Rectal smooth muscle tissue (tissue), 1 donor: Measurements from ENCODE around the gene HLA-DMB.

Experiments
- H3K27ac ChIP-seq: one replicate; pipeline ENCODE4 v1.7.0; 2013; ENCODE audit warnings: low read depth, low read length, inconsistent platforms
- H3K27me3 ChIP-seq: one replicate; pipeline ENCODE4 v1.7.0; 2013; ENCODE audit warnings: low read length; ENCODE audit not compliant: control insufficient read depth, insufficient read depth
- H3K36me3 ChIP-seq: one replicate; pipeline ENCODE4 v1.7.0; 2013; ENCODE audit warnings: low read length; ENCODE audit not compliant: control insufficient read depth, insufficient read depth
- H3K4me1 ChIP-seq: one replicate; pipeline ENCODE4 v1.7.0; 2013; ENCODE audit warnings: low read length; ENCODE audit not compliant: control insufficient read depth, insufficient read depth
- H3K4me3 ChIP-seq: one replicate; pipeline ENCODE4 v1.7.0; 2013; ENCODE audit warnings: low read length
- H3K9ac ChIP-seq: one replicate; pipeline ENCODE4 v1.7.0; 2013; ENCODE audit warnings: low read length

Gene HLA-DMB

GRCh38 chr6:32976334-32977069 lies 35.7 kb upstream of the HLA-DMB start:
- Histone ChIP-seq H3K9ac (no peak overlapping the region), H3K27me3 (no peaks in the 10 kb centered on the region), H3K4me3 (no peak overlapping the region), H3K36me3 (peaks cover 63% of the 10 kb centered on the region), H3K27ac (no peak overlapping the region), H3K4me1 (peaks cover 7% of the 10 kb centered on the region)

- no peak overlapping the region for H3K4me3 ChIP-seq
- no peaks in the 10 kb centered on the region for H3K27me3 ChIP-seq
- H3K36me3 ChIP-seq: peaks cover 62% of the 10 kb centered on the region
- no peak overlapping the region for H3K27ac ChIP-seq
- no peak overlapping the region for H3K9ac ChIP-seq
- peaks cover 7% of the 10 kb centered on the region for H3K4me1 ChIP-seq
These were observed 35.1 kb upstream of the HLA-DMB start for GRCh38 chr6:32975886-32976285.

- H3K36me3 ChIP-seq: peaks cover 50% of the 10 kb centered on the region
- peak overlapping the region; percentile 60 for H3K4me3 ChIP-seq
- no peak overlapping the region for H3K27ac ChIP-seq
- H3K4me1 ChIP-seq: peaks cover 7% of the 10 kb centered on the region
- H3K9ac ChIP-seq: peak overlapping the region; percentile 34
- no peaks in the 10 kb centered on the region for H3K27me3 ChIP-seq
These were observed 33.9 kb upstream of the HLA-DMB start for GRCh38 chr6:32974541-32975308.

- Histone ChIP-seq H3K9ac (peak overlapping the region; percentile 34), H3K36me3 (peaks cover 44% of the 10 kb centered on the region), H3K4me3 (peak overlapping the region; percentile 60), H3K4me1 (peaks cover 7% of the 10 kb centered on the region), H3K27me3 (no peaks in the 10 kb centered on the region), H3K27ac (no peak overlapping the region)
These were observed 33.1 kb upstream of the HLA-DMB start for GRCh38 chr6:32974016-32974333.

GRCh38 chr6:32973144-32974015 lies 32.6 kb upstream of the HLA-DMB start:
- H3K36me3 ChIP-seq: peaks cover 39% of the 10 kb centered on the region
- peak overlapping the region; percentile 71 for H3K27ac ChIP-seq
- H3K9ac ChIP-seq: peak overlapping the region; percentile 6
- H3K27me3 ChIP-seq: no peaks in the 10 kb centered on the region
- peaks cover 7% of the 10 kb centered on the region for H3K4me1 ChIP-seq
- H3K4me3 ChIP-seq: peak overlapping the region; percentile 60

- H3K9ac ChIP-seq: peak overlapping the region; percentile 57
- peak overlapping the region; percentile 60 for H3K4me3 ChIP-seq
- peaks cover 7% of the 10 kb centered on the region for H3K4me1 ChIP-seq
- H3K27me3 ChIP-seq: no peaks in the 10 kb centered on the region
- H3K27ac ChIP-seq: peak overlapping the region; percentile 71
- H3K36me3 ChIP-seq: peaks cover 32% of the 10 kb centered on the region
These were observed 31.7 kb upstream of the HLA-DMB start for GRCh38 chr6:32972353-32973143.

GRCh38 chr6:32971581-32972352 lies 30.9 kb upstream of the HLA-DMB start:
- H3K36me3 ChIP-seq: peaks cover 25% of the 10 kb centered on the region
- peak overlapping the region; percentile 100 for H3K27ac ChIP-seq

GRCh38 chr6:32971242-32971580 lies 30.4 kb upstream of the HLA-DMB start:
- peaks cover 13% of the 10 kb centered on the region for H3K4me1 ChIP-seq
- H3K9ac ChIP-seq: peak overlapping the region; percentile 99

More at GRCh38 chr6:32971581-32972352, 30.9 kb upstream of the HLA-DMB start:
- H3K27me3 ChIP-seq: no peaks in the 10 kb centered on the region
- peak overlapping the region; percentile 85 for H3K4me3 ChIP-seq
- H3K4me1 ChIP-seq: peaks cover 13% of the 10 kb centered on the region
- peak overlapping the region; percentile 99 for H3K9ac ChIP-seq

GRCh38 chr6:32970413-32971241 lies 29.8 kb upstream of the HLA-DMB start:
- peaks cover 13% of the 10 kb centered on the region for H3K36me3 ChIP-seq
- H3K9ac ChIP-seq: peak overlapping the region; percentile 99
- H3K27me3 ChIP-seq: no peaks in the 10 kb centered on the region
- peak overlapping the region; percentile 100 for H3K27ac ChIP-seq
- peak overlapping the region; percentile 99 for H3K4me3 ChIP-seq
- peaks cover 13% of the 10 kb centered on the region for H3K4me1 ChIP-seq

More at GRCh38 chr6:32971242-32971580, 30.4 kb upstream of the HLA-DMB start:
- peak overlapping the region; percentile 85 for H3K4me3 ChIP-seq
- peaks cover 19% of the 10 kb centered on the region for H3K36me3 ChIP-seq
- H3K27me3 ChIP-seq: no peaks in the 10 kb centered on the region
- H3K27ac ChIP-seq: peak overlapping the region; percentile 100

- H3K36me3 ChIP-seq: peaks cover 8% of the 10 kb centered on the region
- peak overlapping the region; percentile 98 for H3K9ac ChIP-seq
- peak overlapping the region; percentile 99 for H3K4me3 ChIP-seq
- peak overlapping the region; percentile 100 for H3K27ac ChIP-seq
- H3K4me1 ChIP-seq: peaks cover 10% of the 10 kb centered on the region
- no peaks in the 10 kb centered on the region for H3K27me3 ChIP-seq
These were observed 29.0 kb upstream of the HLA-DMB start for GRCh38 chr6:32969685-32970412.
